Liver (tissue), 3 donors: ENCODE data around the gene ZSCAN5A.

Experiments used
- ATF3 ChIP-seq: IDR thresholded peaks from 2 replicates; pipeline ENCODE4 v1.6.1; 2016; ENCODE audit warnings: antibody characterized with exemption
- CTCF ChIP-seq: fragments of 150-350 bp; IDR thresholded peaks from 2 replicates; pipeline ENCODE4 v1.5.1; 2017; ENCODE audit warnings: improper control_type of control experiment, low read depth, low read length; ENCODE audit not compliant: missing input control
- EGR1 ChIP-seq, 2 donors: IDR thresholded peaks; 2 replicates each; pipeline ENCODE4 v1.6.1; 2016 to 2018; ENCODE audit warnings: antibody characterized with exemption in 2 of 2, low read depth in 2 of 2
- FOXA1 ChIP-seq: IDR thresholded peaks from 2 replicates; pipeline ENCODE4 v1.6.1; 2016; ENCODE audit warnings: antibody characterized with exemption
- JUND ChIP-seq, 2 donors: IDR thresholded peaks; 2 replicates each; pipeline ENCODE4 v1.6.1; 2016; ENCODE audit warnings: antibody characterized with exemption in 2 of 2
- MAX ChIP-seq: IDR thresholded peaks from 2 replicates; pipeline ENCODE4 v1.6.1; 2016; ENCODE audit warnings: antibody characterized with exemption
- RAD21 ChIP-seq, 2 donors: IDR thresholded peaks; 2 replicates each; pipeline ENCODE4 v1.6.1; 2016; ENCODE audit warnings: antibody characterized with exemption in 2 of 2, mild to moderate bottlenecking in 2 of 2
- REST ChIP-seq: IDR thresholded peaks from 2 replicates; pipeline ENCODE4 v1.6.1; 2016; ENCODE audit warnings: antibody characterized with exemption, mild to moderate bottlenecking
- SP1 ChIP-seq: IDR thresholded peaks from 2 replicates; pipeline ENCODE4 v1.6.1; 2018; ENCODE audit warnings: antibody characterized with exemption, mild to moderate bottlenecking
- TAF1 ChIP-seq: conservative IDR thresholded peaks from 2 replicates; pipeline ENCODE4 v1.6.1; 2016; ENCODE audit warnings: antibody characterized with exemption, mild to moderate bottlenecking
- YY1 ChIP-seq: IDR thresholded peaks from 2 replicates; pipeline ENCODE4 v1.6.1; 2016; ENCODE audit warnings: antibody characterized with exemption, mild to moderate bottlenecking
- ZBTB33 ChIP-seq: IDR thresholded peaks from 2 replicates; pipeline ENCODE4 v1.6.1; 2016; ENCODE audit warnings: antibody characterized with exemption
- donor health status: healthy.
- donor health status: healthy.

GRCh38 chr19:56356944-56357343, 42.3 kb upstream of the ZSCAN5A start:
- no peak for TF ChIP-seq SP1
- TF ChIP-seq TAF1, result no peak
- no peak for TF ChIP-seq CTCF
- no peak for TF ChIP-seq RAD21 (IDR thresholded peaks at IDR 0.05)
- no peak for TF ChIP-seq REST
- TF ChIP-seq FOXA1, result no peak
- TF ChIP-seq EGR1 (IDR thresholded peaks at IDR 0.05; ENCODE audit: low read depth in 2 of 2), result no peak
- no peak for TF ChIP-seq MAX
- TF ChIP-seq JUND (IDR thresholded peaks at IDR 0.05), result no peak
- no peak for TF ChIP-seq YY1
- no peak for TF ChIP-seq ZBTB33
- TF ChIP-seq ATF3, result no peak
